A549 (cell line): ENCODE results near the gene BRD8.

Experiments
- BCL3 ChIP-seq: fragments of >200 bp; sonication (Bioruptor Twin); formaldehyde crosslinking; IDR thresholded peaks from 3 replicates; pipeline ENCODE4 v1.6.1; 2016
- CBX2 ChIP-seq: fragments of 200-600 bp; sonication (generic); IDR thresholded peaks from 2 replicates; pipeline ENCODE4 v1.6.1; 2016; ENCODE audit warnings: low read depth, mild to moderate bottlenecking, borderline replicate concordance
- CTCF ChIP-seq: fragments of >200 bp; sonication (Bioruptor Twin); formaldehyde crosslinking; IDR thresholded peaks from 3 replicates; pipeline ENCODE4 v1.5.1; 2016
- EHMT2 ChIP-seq: fragments of 200-600 bp; sonication (generic); IDR thresholded peaks from 2 replicates; pipeline ENCODE4 v1.6.1; 2016; ENCODE audit warnings: antibody characterized with exemption, low read depth, mild to moderate bottlenecking, moderate library complexity
- EP300 ChIP-seq, 2 experiments: fragments of >200 bp; sonication (Bioruptor Twin); formaldehyde crosslinking; IDR thresholded peaks; 2 replicates in 1 of 2; 3 replicates in 1 of 2; pipeline ENCODE4 v1.6.1; 2016 to 2017
- ESRRA ChIP-seq: fragments of 150-350 bp; IDR thresholded peaks from 2 replicates; pipeline ENCODE4 v1.6.1; 2014; ENCODE audit warnings: mild to moderate bottlenecking, low read length, borderline replicate concordance
- HMGXB4 ChIP-seq: fragments of 250-450 bp; sonication (Bioruptor Pico); IDR thresholded peaks from 2 replicates; pipeline ENCODE4 v1.5.0; 2021; ENCODE audit warnings: mild to moderate bottlenecking, moderate library complexity, borderline replicate concordance
- JUNB ChIP-seq: fragments of >200 bp; sonication (Bioruptor Twin); formaldehyde crosslinking; IDR thresholded peaks from 2 replicates; pipeline ENCODE4 v1.6.1; 2016
- NR3C1 ChIP-seq: fragments of >200 bp; sonication (Bioruptor Twin); formaldehyde crosslinking; IDR thresholded peaks from 3 replicates; pipeline ENCODE4 v1.6.1; 2017
- PHF8 ChIP-seq: fragments of 200-600 bp; sonication (generic); IDR thresholded peaks from 2 replicates; pipeline ENCODE4 v1.6.1; 2016; ENCODE audit warnings: low read depth, mild to moderate bottlenecking, antibody characterized with exemption, moderate library complexity, borderline replicate concordance
- POLR2A ChIP-seq: IDR thresholded peaks from 2 replicates; pipeline ENCODE4 v1.6.1; 2012; ENCODE audit warnings: mild to moderate bottlenecking, low read length
- REST ChIP-seq: fragments of 200-600 bp; sonication (generic); IDR thresholded peaks from 2 replicates; pipeline ENCODE4 v1.6.1; 2016; ENCODE audit warnings: antibody characterized with exemption, mild to moderate bottlenecking, moderate library complexity
- ZC3H11A ChIP-seq: fragments of 450-650 bp; IDR thresholded peaks from 2 replicates; pipeline ENCODE4 v1.6.1; 2014; ENCODE audit warnings: antibody characterized with exemption, mild to moderate bottlenecking

GRCh38 chr5:138163721-138164120 is 14.7 kb downstream of the BRD8 start:
- TF ChIP-seq POLR2A (no peak), JUNB (no peak), HMGXB4 (no peak), CBX2 (no peak), ZC3H11A (no peak), EP300 (IDR thresholded peaks at IDR 0.05) (no peak), CTCF (no peak), PHF8 (no peak), ESRRA (no peak), NR3C1 (no peak), REST (no peak), EHMT2 (no peak), BCL3 (no peak)
